GM18951 (cell line): ENCODE results near the gene AK1.

Source experiments
- POLR2A ChIP-seq: IDR thresholded peaks from 4 replicates; pipeline ENCODE4 v1.6.1; 2011; ENCODE audit warnings: mild to moderate bottlenecking; ENCODE audit not compliant: insufficient read length, insufficient read depth; ENCODE audit errors: extremely low read depth
- in situ Hi-C: fragments of 300-500 bp; cut with MboI; formaldehyde crosslinking; loops from one replicate; pipeline ENCODE4 v1.12.0; 2022; ENCODE audit warnings: low sequenced_read_pairs, mixed read lengths, inconsistent platforms; ENCODE audit not compliant: unreplicated experiment

The AK1 gene

DNA sequence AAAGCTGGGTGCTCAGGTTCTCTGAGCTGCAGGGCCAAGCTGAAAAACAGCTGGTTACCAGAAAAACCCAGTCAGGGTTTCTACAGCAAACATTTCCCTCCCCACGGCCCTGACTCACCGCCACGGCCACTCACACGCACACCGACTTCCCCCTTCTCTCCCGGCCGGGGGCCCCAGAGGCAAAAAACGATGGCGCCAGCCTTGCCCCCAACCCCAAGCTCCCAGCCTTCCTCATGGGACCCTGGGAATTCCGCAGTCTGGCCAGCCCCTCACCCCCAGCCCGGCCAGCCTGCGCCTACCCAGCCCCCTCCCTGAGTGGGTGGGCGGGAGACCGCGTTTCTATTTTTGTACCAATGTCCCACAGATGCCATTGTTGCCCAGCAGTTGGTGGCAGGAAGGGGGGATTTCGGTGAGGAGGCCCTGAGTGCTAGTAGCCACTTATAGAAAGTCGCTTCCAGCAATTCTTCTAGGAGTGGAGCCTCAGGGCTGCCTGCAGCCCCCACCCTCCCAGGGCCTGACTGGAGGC lies 41.4 kb downstream of the AK1 start:
- no peak for TF ChIP-seq POLR2A
- in situ Hi-C loops = no loop called here

DNA sequence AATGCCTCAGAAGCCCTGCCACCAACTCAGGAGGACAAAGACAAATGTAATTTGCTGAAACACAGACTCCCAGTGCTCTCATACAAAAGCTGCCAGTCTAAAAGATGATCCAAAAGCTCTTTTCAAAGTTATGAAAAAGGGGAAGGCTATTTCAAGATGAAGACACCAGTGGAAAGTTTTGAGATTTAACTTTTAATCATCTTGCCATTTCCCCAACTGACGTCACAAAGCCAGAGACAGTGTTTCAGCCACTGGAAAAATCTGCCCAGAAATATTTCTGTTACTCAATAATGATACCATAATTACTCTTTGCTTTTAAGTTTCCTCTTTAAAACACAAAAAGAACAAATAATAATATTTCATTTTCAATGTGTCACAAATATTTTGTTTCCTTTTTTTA lies 43.9 kb downstream of the AK1 start:
- in situ Hi-C loops = no loop called here
- no peak for TF ChIP-seq POLR2A

DNA sequence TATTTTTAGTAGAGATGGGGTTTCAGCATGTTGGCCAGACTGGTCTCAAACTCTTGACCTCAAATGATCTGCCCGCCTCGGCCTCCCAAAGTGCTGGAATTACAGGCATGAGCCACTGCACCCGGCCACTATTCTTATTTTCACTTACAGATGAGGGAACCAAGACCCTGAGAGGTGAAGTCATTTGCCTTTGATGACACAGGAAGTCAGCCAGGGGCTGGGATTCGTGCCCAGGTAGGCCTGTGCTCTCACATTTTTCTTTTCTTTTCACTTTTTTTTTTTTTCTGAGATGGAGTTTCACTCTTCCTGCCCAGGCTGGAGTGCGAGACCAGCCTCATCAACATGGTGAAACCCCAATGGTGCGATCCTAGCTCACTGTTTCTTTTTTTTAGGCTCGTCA lies 45.2 kb downstream of the AK1 start:
- in situ Hi-C loops = no loop called here
- TF ChIP-seq POLR2A = no peak

DNA sequence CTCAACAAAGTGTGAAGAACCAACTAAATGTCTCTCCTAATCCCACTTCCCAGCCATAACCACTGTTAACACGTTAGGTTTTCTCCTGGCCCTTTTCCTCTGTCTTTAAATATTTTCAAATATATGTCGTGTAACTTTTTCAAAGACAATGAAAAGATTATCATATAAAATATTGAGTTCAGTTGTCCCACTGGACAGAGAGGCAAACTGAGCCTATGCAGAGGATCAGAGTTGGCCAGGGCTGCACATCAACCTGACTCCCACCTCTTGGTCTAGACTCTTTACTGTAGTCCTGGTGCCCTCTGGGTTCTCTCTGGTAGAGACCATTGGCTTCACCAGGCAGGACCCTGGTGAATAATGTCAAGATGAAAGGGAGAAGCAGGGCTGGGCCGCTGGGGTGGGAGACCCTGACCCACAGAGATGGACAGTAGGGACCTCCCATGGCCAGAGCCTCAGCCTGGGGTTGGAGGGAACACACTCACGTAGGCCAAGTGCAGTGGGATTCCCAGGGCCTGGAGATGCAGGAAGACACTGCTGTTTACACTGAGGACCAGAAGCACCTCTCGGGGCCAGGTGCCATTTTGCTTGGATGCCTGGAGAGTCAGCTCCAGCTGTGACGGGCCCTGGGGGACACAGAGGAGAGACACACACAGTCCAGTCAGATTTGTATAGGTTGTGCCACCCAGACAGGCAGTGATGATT lies 48.1 kb downstream of the AK1 start:
- no peak for TF ChIP-seq POLR2A
- in situ Hi-C loops = no loop called here

DNA sequence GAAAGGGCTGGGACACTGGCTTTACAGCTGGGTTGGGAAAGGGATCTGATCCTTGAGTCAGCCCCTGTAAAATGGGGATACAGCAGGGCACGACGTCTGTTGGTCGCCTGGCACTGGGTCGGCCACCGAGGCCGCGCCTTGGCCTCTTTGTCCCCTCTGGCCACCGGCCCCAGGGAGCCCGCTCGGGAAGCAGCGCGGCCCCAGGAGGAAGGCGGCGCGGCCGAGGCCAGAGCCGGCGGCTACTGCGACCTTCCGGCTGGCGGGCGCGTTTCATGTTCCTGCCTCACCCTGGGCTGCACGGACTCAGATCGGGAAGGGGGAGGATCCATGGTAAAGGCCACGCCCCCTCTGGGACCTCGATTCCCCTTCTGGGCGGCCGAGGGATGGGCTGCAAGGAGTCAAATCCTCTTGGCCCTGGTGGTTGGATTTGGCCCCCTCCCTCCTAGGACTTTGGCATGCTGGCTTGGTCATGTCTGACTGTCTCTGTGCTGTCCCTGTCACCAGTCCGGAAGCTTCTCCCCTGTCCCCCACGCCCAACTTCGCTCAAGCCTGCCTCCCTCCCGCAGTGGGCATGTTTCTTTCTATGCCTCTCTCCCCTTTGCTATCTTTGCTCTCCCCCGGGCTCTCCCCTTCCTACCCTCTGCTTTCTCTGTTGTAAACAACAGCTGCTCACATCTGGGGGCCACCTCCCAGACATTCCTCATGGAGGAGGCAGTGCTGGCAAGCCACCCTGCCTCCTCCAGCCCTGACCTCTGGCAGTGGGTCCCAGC lies 49.0 kb downstream of the AK1 start:
- TF ChIP-seq POLR2A = no peak
- in situ Hi-C loops = no loop called here

DNA sequence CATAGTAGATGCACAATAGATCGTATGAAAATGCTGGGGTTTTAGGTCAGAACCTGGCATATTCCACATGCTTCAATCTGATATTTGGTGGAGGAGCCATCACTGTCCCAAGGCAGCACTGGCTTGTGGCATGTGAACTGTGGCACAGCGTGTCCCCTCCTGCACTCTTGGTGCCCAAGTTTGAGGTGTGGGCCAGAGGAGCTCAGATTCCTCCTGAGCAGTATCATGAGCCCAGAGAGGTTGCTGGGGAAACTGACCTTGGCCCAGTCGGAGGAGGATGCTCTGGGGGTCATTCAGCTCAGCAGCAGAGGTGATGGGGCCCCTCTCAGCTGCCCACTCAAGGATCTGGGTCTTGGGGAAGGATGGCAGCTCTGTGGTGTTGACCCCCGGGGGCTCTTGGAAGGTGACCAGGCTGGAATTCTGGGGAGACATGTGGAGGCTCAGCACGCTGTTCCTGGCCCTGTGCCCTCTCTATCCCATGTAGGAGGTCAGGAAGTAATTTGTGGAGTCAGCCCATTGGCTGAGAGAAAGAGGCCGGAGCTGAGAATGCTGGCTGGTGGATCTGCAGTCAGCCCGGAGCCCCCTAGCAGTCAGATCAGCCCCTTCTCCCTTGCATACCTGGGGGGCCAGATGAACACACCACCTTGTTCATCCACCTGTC lies 51.1 kb downstream of the AK1 start:
- in situ Hi-C loops = no loop called here
- no peak for TF ChIP-seq POLR2A

DNA sequence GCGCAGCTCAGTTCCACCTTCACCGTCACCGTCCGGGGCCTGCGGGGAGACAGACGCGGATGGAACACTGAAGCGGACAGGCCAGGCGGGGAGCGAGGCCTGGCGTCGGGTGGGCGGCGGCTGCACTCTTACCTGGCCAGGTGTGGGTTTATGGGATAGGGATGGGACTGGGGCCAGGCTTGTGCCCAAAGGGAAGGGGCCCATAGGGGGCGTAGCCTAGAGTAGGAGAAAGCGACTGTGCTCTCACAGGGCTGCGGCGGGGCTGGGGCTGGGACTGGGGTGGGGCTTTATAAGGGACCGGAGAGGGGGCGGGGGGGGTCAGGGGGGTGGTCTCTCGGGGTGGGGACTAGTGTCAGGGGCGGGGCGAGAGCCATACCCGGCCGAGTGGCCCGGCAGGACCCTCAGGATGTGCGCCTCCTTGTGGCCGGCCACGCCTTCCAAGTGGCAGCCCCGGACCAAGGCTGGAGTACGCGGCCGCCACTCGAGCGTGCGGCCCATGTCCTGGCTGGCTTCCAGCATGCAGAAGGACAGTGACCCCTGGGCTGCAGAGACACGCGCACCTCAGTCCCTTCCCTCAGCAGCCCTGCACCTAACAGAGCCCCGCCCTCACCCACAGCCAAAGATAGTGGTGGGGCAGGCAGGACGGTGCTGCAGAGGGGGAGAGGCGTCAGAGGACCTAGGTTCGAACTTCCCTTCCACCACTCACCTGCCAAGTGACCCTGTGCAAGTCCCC lies 52.0 kb downstream of the AK1 start:
- in situ Hi-C loops = no loop called here

DNA sequence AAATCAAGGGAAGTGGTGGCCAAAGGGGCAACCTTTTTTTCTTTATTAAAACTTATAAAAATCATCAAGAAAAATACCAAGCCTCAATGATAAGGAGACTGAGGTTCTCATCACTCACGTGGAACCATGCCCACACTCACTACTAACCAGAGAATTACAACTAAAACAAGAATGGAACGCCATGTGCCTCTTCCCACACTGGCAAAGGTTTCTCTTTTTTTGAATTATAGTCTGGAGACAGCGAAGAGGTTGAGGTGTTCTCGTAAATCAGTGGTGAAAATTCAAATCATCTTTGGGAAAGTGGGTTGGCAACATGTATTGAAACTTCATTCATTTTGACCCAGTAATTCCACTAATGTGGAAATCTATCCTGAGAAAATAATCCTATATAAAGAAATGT lies 55.4 kb downstream of the AK1 start:
- in situ Hi-C loops = no loop called here
- no peak for TF ChIP-seq POLR2A

More for the DNA sequence above, 52.0 kb downstream of the AK1 start:
- no peak for TF ChIP-seq POLR2A

DNA sequence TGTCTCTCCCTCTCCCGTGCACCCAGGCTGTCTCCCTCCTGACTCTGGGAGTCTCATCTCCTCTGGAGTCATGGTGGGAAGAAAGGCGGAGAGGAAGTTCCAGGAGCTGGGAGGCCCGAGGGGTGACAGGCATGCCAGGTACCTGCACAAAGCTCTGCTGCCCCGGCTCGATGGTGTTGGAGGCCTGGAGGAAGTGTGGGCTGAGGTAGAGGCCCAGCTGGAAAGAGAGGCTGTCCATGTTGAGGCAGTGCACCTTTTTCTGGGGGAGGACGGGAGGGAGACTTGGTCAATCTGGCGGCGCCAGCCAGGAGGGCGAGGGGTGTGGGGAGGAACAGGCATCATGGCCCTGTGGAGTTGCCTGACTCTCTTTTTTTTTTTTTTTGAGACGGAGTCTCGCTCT lies 58.9 kb downstream of the AK1 start:
- in situ Hi-C loops = no loop called here
- TF ChIP-seq POLR2A = no peak

DNA sequence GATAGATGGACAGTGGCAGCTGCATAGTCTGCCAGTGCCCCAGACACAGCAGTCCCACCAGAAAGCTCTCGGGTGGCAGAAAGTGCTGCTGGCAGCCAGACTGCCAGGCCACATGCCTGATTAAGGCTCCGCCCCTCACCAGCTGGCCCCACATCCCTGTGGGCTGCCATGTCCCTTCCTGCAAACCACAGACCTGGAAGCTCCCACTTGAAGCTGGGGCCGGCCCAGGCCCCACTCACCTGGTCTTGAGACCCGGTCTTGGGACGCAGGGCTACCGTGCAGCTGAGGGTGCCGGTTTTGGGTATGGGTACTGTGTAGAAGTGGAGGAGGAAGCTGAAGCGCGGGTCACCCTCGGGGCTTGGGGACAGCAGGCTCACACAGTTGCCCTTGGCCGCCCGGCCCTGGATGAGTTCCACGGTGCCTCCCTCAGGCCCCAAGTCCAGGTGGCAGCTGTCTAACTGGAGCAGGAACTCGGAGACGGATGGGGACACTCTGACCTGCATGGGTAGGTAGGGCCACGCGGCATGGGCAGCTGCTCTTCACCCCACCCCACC lies 59.5 kb downstream of the AK1 start:
- TF ChIP-seq POLR2A = no peak
- in situ Hi-C loops = no loop called here

DNA sequence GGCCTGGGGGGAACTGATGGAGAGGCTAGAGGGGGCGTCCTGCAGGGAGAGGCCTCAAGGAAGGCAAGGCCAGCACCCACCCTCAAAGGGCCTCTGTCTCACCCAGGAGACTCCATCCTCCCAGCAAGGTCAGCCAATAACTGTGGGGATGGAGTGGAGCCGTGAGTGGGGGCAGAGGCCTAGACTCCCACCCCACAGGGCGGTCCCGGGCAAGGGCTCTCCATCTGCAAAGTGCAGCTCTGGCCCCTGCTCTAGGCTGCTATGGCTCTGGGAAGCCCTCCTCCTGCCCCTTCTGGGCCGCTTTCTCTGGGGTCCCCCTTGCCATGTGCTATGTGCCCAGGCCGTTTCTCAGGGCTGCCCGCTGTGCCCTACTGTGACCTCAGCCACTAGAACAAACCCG lies 60.7 kb downstream of the AK1 start:
- no peak for TF ChIP-seq POLR2A
- in situ Hi-C loops = no loop called here
